ENCODE results near the gene EPHA2.

EPHA2 gene

GRCh38 chr1:16101623-16102022 is 54.2 kb downstream of the EPHA2 start:
- Histone ChIP-seq H3K4me1 (ENCODE audit: control extremely low read depth in 1 of 4, control insufficient read depth in 4 of 4, insufficient read depth in 4 of 4, low read length in 3 of 4) (no peaks in the 10 kb centered on the region), H3K27me3 (replicated peaks in 2 of 5; ENCODE audit: control insufficient read depth in 4 of 5, insufficient read depth in 5 of 5, low read length in 4 of 5) (peaks cover 0 to 1% (median 0%) of the 10 kb centered on the region in 5 experiments), H3K36me3 (ENCODE audit: control insufficient read depth in 4 of 4, insufficient read depth in 4 of 4, low read length in 3 of 4) (no peaks in the 10 kb centered on the region), H3K27ac (ENCODE audit: insufficient read depth in 1 of 2, low read depth in 1 of 2, low read length in 2 of 2, poor library complexity in 1 of 2, severe bottlenecking in 2 of 2) (no peak overlapping the region), H3K9me3 (ENCODE audit: control extremely low read depth in 1 of 5, control insufficient read depth in 4 of 5, insufficient read depth in 2 of 5, low read depth in 1 of 5, low read length in 4 of 5) (peaks cover 0 to 3% (median 0%) of the 10 kb centered on the region in 5 experiments), H3K4me3 (ENCODE audit: control insufficient read depth in 1 of 7, extremely low read depth in 1 of 7, insufficient read depth in 4 of 7, low read depth in 2 of 7, low read length in 6 of 7) (no peak overlapping the region)
- DNase-seq, result no peak
- ChIA-PET POLR2A (no interaction called here), CTCF (interaction anchor here (0.6 kb wide), 1 partner anchor 85 kb away, joined by 3 read pairs; no protein-coding TSS in a partner anchor)
- WGBS (ENCODE audit: insufficient coverage), result 85% methylated on average over 9 of the region's 9 CpGs

- DNase-seq, result no peak
- no CpG with 5 or more reads among the region's 1 CpG for WGBS (ENCODE audit: insufficient coverage)
- CTCF ChIA-PET, result interaction anchor here (0.8 to 2.1 kb wide), 4 partner anchors 10 to 56 kb away, joined by 3 to 5 read pairs (median 4); partner anchors contain the start of gene CLCNKB
Observed at GRCh38 chr1:16099412-16099811, 56.5 kb downstream of the EPHA2 start.

GRCh38 chr1:16095447-16095846 is 60.4 kb downstream of the EPHA2 start:
- POLR2A ChIA-PET, result no interaction called here
- H3K9me3 ChIP-seq (ENCODE audit: control extremely low read depth in 1 of 5, control insufficient read depth in 4 of 5, insufficient read depth in 2 of 5, low read depth in 1 of 5, low read length in 4 of 5), result no peaks in the 10 kb centered on the region
- whole genome bisulfite sequencing (ENCODE audit: insufficient coverage), result 94% methylated on average over 8 of the region's 9 CpGs

More at GRCh38 chr1:16099412-16099811, 56.5 kb downstream of the EPHA2 start:
- Histone ChIP-seq H3K36me3 (ENCODE audit: control insufficient read depth in 4 of 4, insufficient read depth in 4 of 4, low read length in 3 of 4) (no peaks in the 10 kb centered on the region), H3K9me3 (ENCODE audit: control extremely low read depth in 1 of 5, control insufficient read depth in 4 of 5, insufficient read depth in 2 of 5, low read depth in 1 of 5, low read length in 4 of 5) (peaks cover 0 to 3% (median 0%) of the 10 kb centered on the region in 5 experiments), H3K27me3 (replicated peaks in 2 of 5; ENCODE audit: control insufficient read depth in 4 of 5, insufficient read depth in 5 of 5, low read length in 4 of 5) (peaks cover 0 to 3% (median 0%) of the 10 kb centered on the region in 5 experiments), H3K4me3 (ENCODE audit: control insufficient read depth in 1 of 7, extremely low read depth in 1 of 7, insufficient read depth in 4 of 7, low read depth in 2 of 7, low read length in 6 of 7) (no peak overlapping the region), H3K27ac (ENCODE audit: insufficient read depth in 1 of 2, low read depth in 1 of 2, low read length in 2 of 2, poor library complexity in 1 of 2, severe bottlenecking in 2 of 2) (no peak overlapping the region), H3K4me1 (ENCODE audit: control extremely low read depth in 1 of 4, control insufficient read depth in 4 of 4, insufficient read depth in 4 of 4, low read length in 3 of 4) (no peaks in the 10 kb centered on the region)
- POLR2A ChIA-PET, result no interaction called here

GRCh38 chr1:16094453-16095158 is 61.3 kb downstream of the EPHA2 start:
- Histone ChIP-seq H3K9me3 (ENCODE audit: control extremely low read depth in 1 of 5, control insufficient read depth in 4 of 5, insufficient read depth in 2 of 5, low read depth in 1 of 5, low read length in 4 of 5) (no peaks in the 10 kb centered on the region), H3K27ac (ENCODE audit: insufficient read depth in 1 of 2, low read depth in 1 of 2, low read length in 2 of 2, poor library complexity in 1 of 2, severe bottlenecking in 2 of 2) (no peak overlapping the region), H3K27me3 (replicated peaks in 2 of 5; ENCODE audit: control insufficient read depth in 4 of 5, insufficient read depth in 5 of 5, low read length in 4 of 5) (peaks cover 0 to 4% (median 0%) of the 10 kb centered on the region in 5 experiments), H3K4me1 (ENCODE audit: control extremely low read depth in 1 of 4, control insufficient read depth in 4 of 4, insufficient read depth in 4 of 4, low read length in 3 of 4) (no peaks in the 10 kb centered on the region), H3K36me3 (ENCODE audit: control insufficient read depth in 4 of 4, insufficient read depth in 4 of 4, low read length in 3 of 4) (no peaks in the 10 kb centered on the region), H3K4me3 (ENCODE audit: control insufficient read depth in 1 of 7, extremely low read depth in 1 of 7, insufficient read depth in 4 of 7, low read depth in 2 of 7, low read length in 6 of 7) (no peak overlapping the region)
- WGBS (ENCODE audit: insufficient coverage), result 100% methylated on average over 5 of the region's 21 CpGs
- DNase-seq, result no peak
- CTCF ChIA-PET, result interaction anchor here (1.4 to 2.7 kb wide), 2 partner anchors 11 to 92 kb away, joined by 5 to 8 read pairs; no protein-coding TSS in a partner anchor
- POLR2A ChIA-PET, result no interaction called here

More at GRCh38 chr1:16095447-16095846, 60.4 kb downstream of the EPHA2 start:
- Histone ChIP-seq H3K27me3 (replicated peaks in 2 of 5; ENCODE audit: control insufficient read depth in 4 of 5, insufficient read depth in 5 of 5, low read length in 4 of 5) (peaks cover 0 to 4% (median 0%) of the 10 kb centered on the region in 5 experiments), H3K36me3 (ENCODE audit: control insufficient read depth in 4 of 4, insufficient read depth in 4 of 4, low read length in 3 of 4) (no peaks in the 10 kb centered on the region), H3K27ac (ENCODE audit: insufficient read depth in 1 of 2, low read depth in 1 of 2, low read length in 2 of 2, poor library complexity in 1 of 2, severe bottlenecking in 2 of 2) (no peak overlapping the region), H3K4me1 (ENCODE audit: control extremely low read depth in 1 of 4, control insufficient read depth in 4 of 4, insufficient read depth in 4 of 4, low read length in 3 of 4) (no peaks in the 10 kb centered on the region), H3K4me3 (ENCODE audit: control insufficient read depth in 1 of 7, extremely low read depth in 1 of 7, insufficient read depth in 4 of 7, low read depth in 2 of 7, low read length in 6 of 7) (no peak overlapping the region)
- DNase-seq, result no peak
- CTCF ChIA-PET, result no interaction called here

- ChIA-PET CTCF (interaction anchor here (1.2 to 2.7 kb wide), 4 partner anchors 10 to 93 kb away, joined by 3 to 8 read pairs (median 4); no protein-coding TSS in a partner anchor), POLR2A (no interaction called here)
- H3K27me3 ChIP-seq (replicated peaks in 2 of 5; ENCODE audit: control insufficient read depth in 4 of 5, insufficient read depth in 5 of 5, low read length in 4 of 5), result peaks cover 0 to 4% (median 0%) of the 10 kb centered on the region in 5 experiments
- H3K4me1 ChIP-seq (ENCODE audit: control extremely low read depth in 1 of 4, control insufficient read depth in 4 of 4, insufficient read depth in 4 of 4, low read length in 3 of 4), result no peaks in the 10 kb centered on the region
- H3K36me3 ChIP-seq (ENCODE audit: control insufficient read depth in 4 of 4, insufficient read depth in 4 of 4, low read length in 3 of 4), result no peaks in the 10 kb centered on the region
- 89% methylated on average over 9 of the region's 9 CpGs for WGBS (ENCODE audit: insufficient coverage)
- DNase-seq, result no peak
- H3K4me3 ChIP-seq (ENCODE audit: control insufficient read depth in 1 of 7, extremely low read depth in 1 of 7, insufficient read depth in 4 of 7, low read depth in 2 of 7, low read length in 6 of 7), result no peak overlapping the region
- no peaks in the 10 kb centered on the region for H3K9me3 ChIP-seq (ENCODE audit: control extremely low read depth in 1 of 5, control insufficient read depth in 4 of 5, insufficient read depth in 2 of 5, low read depth in 1 of 5, low read length in 4 of 5)
- H3K27ac ChIP-seq (ENCODE audit: insufficient read depth in 1 of 2, low read depth in 1 of 2, low read length in 2 of 2, poor library complexity in 1 of 2, severe bottlenecking in 2 of 2), result no peak overlapping the region
Observed at GRCh38 chr1:16093611-16094010, 62.3 kb downstream of the EPHA2 start.

- POLR2A ChIA-PET, result no interaction called here
- no peak for DNase-seq
- no peaks in the 10 kb centered on the region for H3K36me3 ChIP-seq (ENCODE audit: control insufficient read depth in 4 of 4, insufficient read depth in 4 of 4, low read length in 3 of 4)
- no peaks in the 10 kb centered on the region for H3K4me1 ChIP-seq (ENCODE audit: control extremely low read depth in 1 of 4, control insufficient read depth in 4 of 4, insufficient read depth in 4 of 4, low read length in 3 of 4)
- H3K9me3 ChIP-seq (ENCODE audit: control extremely low read depth in 1 of 5, control insufficient read depth in 4 of 5, insufficient read depth in 2 of 5, low read depth in 1 of 5, low read length in 4 of 5), result no peaks in the 10 kb centered on the region
- 97% methylated on average over 6 of the region's 9 CpGs for WGBS (ENCODE audit: insufficient coverage)
- CTCF ChIA-PET, result interaction anchor here (1.2 to 2.7 kb wide), 3 partner anchors 10 to 18 kb away, joined by 3 to 8 read pairs (median 4); no protein-coding TSS in a partner anchor
- H3K27ac ChIP-seq (ENCODE audit: insufficient read depth in 1 of 2, low read depth in 1 of 2, low read length in 2 of 2, poor library complexity in 1 of 2, severe bottlenecking in 2 of 2), result no peak overlapping the region
- H3K4me3 ChIP-seq (ENCODE audit: control insufficient read depth in 1 of 7, extremely low read depth in 1 of 7, insufficient read depth in 4 of 7, low read depth in 2 of 7, low read length in 6 of 7), result no peak overlapping the region
- H3K27me3 ChIP-seq (replicated peaks in 2 of 5; ENCODE audit: control insufficient read depth in 4 of 5, insufficient read depth in 5 of 5, low read length in 4 of 5), result peaks cover 0 to 4% (median 0%) of the 10 kb centered on the region in 5 experiments
Observed at GRCh38 chr1:16092923-16093511, 62.9 kb downstream of the EPHA2 start.
